DND-41 (cell line): ENCODE measurements around the gene ADGRG6.

ENCODE experiments used
- CTCF ChIP-seq: IDR thresholded peaks from 2 replicates; pipeline ENCODE4 v1.5.1; 2012; ENCODE audit warnings: borderline replicate concordance, low read length, moderate library complexity, mild to moderate bottlenecking; ENCODE audit not compliant: poor library complexity, severe bottlenecking; ENCODE audit errors: extremely low read depth
- EZH2 ChIP-seq: IDR thresholded peaks from 3 replicates; pipeline ENCODE4 v1.6.1; 2012; ENCODE audit warnings: borderline replicate concordance, low read depth, mild to moderate bottlenecking, moderate library complexity, low read length, inconsistent platforms; ENCODE audit not compliant: severe bottlenecking

DNA sequence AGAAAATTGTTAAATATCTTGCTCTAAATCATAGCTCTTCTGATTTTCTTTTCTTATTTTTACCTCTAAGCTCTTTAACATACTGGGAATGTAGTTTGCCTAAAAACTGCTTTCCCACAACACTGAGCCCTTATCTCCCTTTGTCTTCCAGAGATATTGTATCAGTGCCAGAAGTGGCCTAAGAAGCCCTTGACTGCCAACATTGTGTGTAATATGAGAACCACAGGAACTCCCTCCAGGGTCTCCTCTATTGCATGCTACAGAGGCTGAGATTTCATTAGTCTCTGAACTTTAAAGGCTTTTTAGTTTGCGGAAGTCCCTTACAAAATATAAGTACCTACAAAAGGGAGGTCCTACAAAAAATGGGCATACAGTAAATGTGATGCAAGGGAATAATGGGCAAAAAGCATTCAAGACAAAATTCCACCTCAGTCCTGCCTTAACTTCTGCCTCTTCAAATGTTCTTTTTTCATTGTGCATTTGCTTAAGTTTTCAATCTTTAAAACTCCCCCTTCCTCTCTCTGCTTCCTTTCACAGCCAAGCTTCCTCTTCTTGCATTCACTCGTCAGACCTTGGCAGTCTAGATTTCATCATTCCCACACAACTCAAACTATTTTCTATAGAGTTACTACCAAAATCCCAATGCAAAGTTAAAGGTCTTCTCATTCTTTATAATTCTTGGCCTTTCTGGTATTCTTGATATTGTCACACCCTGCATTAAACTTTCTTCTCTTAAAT lies 76.5 kb downstream of the ADGRG6 start:
- TF ChIP-seq CTCF = no peak
- no peak for TF ChIP-seq EZH2
